GM12891 (cell line): ENCODE data around the gene ARRDC5.
"Not testable (repeated sequence)": the region's sequence is repeated elsewhere in the genome, so short reads cannot be mapped to it uniquely, and the experiment has no call there.

Source experiments
- PAX5 ChIP-seq: IDR thresholded peaks from 2 replicates; pipeline ENCODE4 v1.6.1; 2011; ENCODE audit warnings: low read length, moderate library complexity, mild to moderate bottlenecking; ENCODE audit not compliant: insufficient read depth, severe bottlenecking
- POLR2A ChIP-seq: IDR thresholded peaks from 2 replicates; pipeline ENCODE4 v1.6.1; 2011; ENCODE audit warnings: low read depth, low read length, control low read depth
- POLR2AphosphoS5 ChIP-seq: IDR thresholded peaks from 2 replicates; pipeline ENCODE4 v1.6.1; 2011; ENCODE audit warnings: low read depth, low read length, control low read depth
- POU2F2 ChIP-seq: IDR thresholded peaks from 2 replicates; pipeline ENCODE4 v1.6.1; 2011; ENCODE audit warnings: low read depth, mild to moderate bottlenecking, control low read depth, low read length, moderate library complexity
- SPI1 ChIP-seq: IDR thresholded peaks from 2 replicates; pipeline ENCODE4 v1.6.1; 2011; ENCODE audit warnings: low read depth, low read length, control low read depth
- TAF1 ChIP-seq: IDR thresholded peaks from 2 replicates; pipeline ENCODE4 v1.6.1; 2011; ENCODE audit warnings: low read depth, low read length, control low read depth

DNA sequence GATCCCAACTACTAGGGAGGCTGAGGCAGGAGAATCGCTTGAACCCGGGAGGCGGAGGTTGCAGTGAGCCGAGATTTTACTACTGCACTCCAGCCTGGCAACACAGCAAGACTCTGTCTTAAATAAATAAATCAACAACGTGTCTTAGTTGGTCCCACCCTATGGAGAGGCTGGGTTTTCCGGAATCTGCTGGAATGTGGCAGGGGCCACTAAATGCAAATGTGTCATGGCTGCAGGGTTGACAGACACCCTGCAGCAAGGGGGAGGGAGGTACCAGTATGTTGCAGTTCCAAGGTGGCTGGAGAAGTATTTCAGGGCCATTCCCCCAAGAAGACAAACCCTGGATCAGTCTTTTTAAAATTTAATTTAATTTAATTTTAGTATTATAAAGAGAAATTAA lies 14.9 kb downstream of the ARRDC5 start:
- TF ChIP-seq SPI1, POLR2AphosphoS5, POLR2A, TAF1, POU2F2, PAX5: not testable (repeated sequence)
